DLD1 (cell line): ENCODE measurements around the gene BRD9.

ENCODE experiments used
- in situ Hi-C: cut with HindIII; loops from 2 replicates; pipeline ENCODE4 v1.10.0; 2017; ENCODE audit warnings: low sequenced_read_pairs

Gene BRD9

DNA sequence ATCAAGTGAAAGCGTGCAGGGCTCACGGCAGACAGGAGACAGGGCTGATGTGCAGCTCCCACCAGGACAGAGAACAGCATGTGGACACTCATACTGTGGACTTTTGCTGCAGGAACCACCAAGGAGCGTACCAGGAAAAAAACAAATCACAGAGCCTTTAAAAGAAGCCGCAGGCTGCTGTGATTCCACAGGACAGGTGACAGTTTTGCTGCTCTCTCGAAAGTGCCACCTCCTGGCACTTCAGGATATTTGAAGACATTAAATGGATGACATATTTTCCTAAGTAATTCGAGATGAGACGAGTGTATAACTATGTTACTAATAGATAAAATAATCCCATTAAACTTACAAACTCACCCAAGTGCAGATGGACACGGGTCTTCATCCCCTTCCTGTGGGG is 71.1 kb downstream of the BRD9 start:
- in situ Hi-C loops, result no loop called here

DNA sequence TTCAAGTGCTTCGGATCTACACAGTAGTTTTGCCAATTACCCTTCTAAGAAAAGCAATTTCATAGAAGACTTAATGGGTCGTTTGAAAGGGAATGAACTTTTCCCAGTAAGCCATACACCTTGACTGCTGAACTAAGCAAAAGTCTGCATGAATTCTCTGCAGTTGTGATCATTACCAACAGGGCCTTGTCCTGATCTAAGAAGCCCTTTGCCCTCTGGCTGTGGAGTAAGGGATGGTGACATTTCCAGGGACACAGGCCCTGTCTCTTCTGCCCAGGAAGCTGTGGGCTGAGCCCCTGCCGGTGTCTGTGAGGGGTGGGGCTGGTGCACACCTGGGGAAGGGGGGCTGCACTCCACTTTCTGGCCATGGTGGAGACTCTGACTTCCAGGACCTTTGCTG is 72.4 kb downstream of the BRD9 start:
- in situ Hi-C loops, result no loop called here

DNA sequence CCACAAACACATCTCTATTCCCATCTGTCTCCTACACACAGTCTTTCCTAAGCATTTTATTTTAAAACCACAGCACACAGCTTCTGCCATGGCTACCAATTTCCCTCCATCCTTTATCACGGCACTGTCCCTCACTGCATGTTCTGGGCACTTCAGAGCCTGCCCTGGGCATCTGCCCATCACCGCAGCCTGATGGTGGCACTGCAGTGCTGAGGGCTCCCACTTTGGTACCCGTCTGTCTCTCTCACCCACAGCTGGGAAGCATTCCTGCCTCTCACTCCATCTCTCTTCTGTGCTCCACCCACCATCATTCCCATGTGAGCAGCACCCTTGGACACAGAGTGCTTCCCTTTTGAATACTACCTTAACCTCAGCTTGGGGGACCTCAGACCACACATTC is 73.5 kb downstream of the BRD9 start:
- in situ Hi-C loops, result no loop called here

DNA sequence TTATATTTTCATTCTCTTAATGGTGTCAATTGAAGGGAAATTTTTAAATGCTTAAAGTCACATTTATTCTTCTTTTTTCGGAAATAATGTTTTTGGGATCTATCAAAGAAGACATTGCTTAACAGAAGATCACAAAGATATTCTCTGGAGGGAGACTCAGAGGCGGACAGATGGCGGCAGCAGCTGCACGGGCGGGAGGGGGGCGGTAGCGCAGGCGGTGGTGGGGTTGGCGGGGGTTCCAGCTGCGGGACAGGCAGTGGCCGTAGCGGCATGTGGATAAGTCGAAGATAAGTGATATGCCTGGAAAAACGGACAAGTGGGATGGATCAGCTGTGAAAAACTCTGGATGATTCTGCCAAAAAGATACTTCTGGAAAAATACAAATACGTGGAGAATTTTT is 76.4 kb downstream of the BRD9 start:
- in situ Hi-C loops, result no loop called here

DNA sequence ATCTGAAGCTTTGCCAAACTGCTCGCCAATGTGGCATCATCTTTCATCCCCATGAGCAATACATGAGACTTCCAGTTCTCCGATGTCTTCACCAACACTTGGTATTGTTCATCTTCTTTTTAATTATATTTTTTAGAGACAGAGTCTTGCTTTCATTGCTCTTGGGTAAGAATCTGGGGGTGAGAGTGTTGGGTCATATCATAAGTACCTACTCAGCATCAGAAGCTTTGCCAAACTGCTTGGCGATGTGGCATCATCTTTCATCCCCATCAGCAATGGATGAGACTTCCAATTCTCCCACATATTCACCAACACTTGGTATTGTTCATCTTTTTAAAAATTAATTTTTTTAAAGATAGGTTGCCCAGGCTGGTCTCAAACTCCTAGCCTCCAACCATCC is 77.2 kb downstream of the BRD9 start:
- in situ Hi-C loops, result no loop called here
